AG04449 (cell line): Measurements from ENCODE around the gene ENTREP1.
"Not testable (repeated sequence)": the region's sequence is repeated elsewhere in the genome, so short reads cannot be mapped to it uniquely, and the experiment has no call there.

Experiments
- CTCF ChIA-PET: fragments of 350-600 bp; formaldehyde crosslinking; extraction: SDS; loops from one replicate; lab custom pipeline; 2021; ENCODE audit warnings: antibody characterized with exemption; lab: Yijun Ruan, JAX
- POLR2A ChIA-PET: fragments of 400-600, 350-600 bp; formaldehyde crosslinking; extraction: SDS; loops from one replicate; lab custom pipeline; 2020; ENCODE audit warnings: antibody characterized with exemption, inconsistent platforms; lab: Yijun Ruan, JAX
- DNase-seq: peaks from one replicate; pipeline ENCODE4 v3.0.0-alpha.2; 2010; ENCODE audit warnings: low read depth, low spot score
- H3K4me3 ChIP-seq: 2 replicates; pipeline ENCODE4 v1.5.1; 2011; ENCODE audit warnings: low read depth, mild to moderate bottlenecking, control low read depth, low read length
- TF ChIP-seq, protein P1 (sequence below): IDR thresholded peaks from one replicate; pipeline ENCODE4 v1.5.1; 2011; ENCODE audit warnings: mild to moderate bottlenecking, moderate library complexity, low read length, control low read depth, inconsistent platforms; ENCODE audit not compliant: insufficient read depth; ENCODE audit errors: missing control alignments

The ENTREP1 gene

GRCh38 chr9:69400470-69400869 is 75.5 kb downstream of the ENTREP1 start:
- no peak for DNase-seq
- ChIA-PET POLR2A (no interaction called here), CTCF (no interaction called here)
- TF ChIP-seq, protein P1, sequence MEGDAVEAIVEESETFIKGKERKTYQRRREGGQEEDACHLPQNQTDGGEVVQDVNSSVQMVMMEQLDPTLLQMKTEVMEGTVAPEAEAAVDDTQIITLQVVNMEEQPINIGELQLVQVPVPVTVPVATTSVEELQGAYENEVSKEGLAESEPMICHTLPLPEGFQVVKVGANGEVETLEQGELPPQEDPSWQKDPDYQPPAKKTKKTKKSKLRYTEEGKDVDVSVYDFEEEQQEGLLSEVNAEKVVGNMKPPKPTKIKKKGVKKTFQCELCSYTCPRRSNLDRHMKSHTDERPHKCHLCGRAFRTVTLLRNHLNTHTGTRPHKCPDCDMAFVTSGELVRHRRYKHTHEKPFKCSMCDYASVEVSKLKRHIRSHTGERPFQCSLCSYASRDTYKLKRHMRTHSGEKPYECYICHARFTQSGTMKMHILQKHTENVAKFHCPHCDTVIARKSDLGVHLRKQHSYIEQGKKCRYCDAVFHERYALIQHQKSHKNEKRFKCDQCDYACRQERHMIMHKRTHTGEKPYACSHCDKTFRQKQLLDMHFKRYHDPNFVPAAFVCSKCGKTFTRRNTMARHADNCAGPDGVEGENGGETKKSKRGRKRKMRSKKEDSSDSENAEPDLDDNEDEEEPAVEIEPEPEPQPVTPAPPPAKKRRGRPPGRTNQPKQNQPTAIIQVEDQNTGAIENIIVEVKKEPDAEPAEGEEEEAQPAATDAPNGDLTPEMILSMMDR = no peak
- H3K4me3 ChIP-seq = no peak overlapping the region

- H3K4me3 ChIP-seq, POLR2A ChIA-PET: not testable (repeated sequence)
- CTCF ChIA-PET = interaction anchor here (0.8 kb wide), 1 partner anchor 468 kb away, joined by 3 read pairs; no protein-coding TSS in a partner anchor
These were observed 84.9 kb downstream of the ENTREP1 start for GRCh38 chr9:69409936-69410335.

GRCh38 chr9:69411246-69411645 is 86.2 kb downstream of the ENTREP1 start:
- DNase-seq = no peak
- CTCF ChIA-PET = interaction anchor here (2.8 kb wide), 1 partner anchor 136 kb away, joined by 22 read pairs; no protein-coding TSS in a partner anchor
- TF ChIP-seq, protein P1 = no peak
- no peak overlapping the region for H3K4me3 ChIP-seq
- POLR2A ChIA-PET = no interaction called here

More at GRCh38 chr9:69409936-69410335, 84.9 kb downstream of the ENTREP1 start:
- DNase-seq = not testable (repeated sequence)

DNA sequence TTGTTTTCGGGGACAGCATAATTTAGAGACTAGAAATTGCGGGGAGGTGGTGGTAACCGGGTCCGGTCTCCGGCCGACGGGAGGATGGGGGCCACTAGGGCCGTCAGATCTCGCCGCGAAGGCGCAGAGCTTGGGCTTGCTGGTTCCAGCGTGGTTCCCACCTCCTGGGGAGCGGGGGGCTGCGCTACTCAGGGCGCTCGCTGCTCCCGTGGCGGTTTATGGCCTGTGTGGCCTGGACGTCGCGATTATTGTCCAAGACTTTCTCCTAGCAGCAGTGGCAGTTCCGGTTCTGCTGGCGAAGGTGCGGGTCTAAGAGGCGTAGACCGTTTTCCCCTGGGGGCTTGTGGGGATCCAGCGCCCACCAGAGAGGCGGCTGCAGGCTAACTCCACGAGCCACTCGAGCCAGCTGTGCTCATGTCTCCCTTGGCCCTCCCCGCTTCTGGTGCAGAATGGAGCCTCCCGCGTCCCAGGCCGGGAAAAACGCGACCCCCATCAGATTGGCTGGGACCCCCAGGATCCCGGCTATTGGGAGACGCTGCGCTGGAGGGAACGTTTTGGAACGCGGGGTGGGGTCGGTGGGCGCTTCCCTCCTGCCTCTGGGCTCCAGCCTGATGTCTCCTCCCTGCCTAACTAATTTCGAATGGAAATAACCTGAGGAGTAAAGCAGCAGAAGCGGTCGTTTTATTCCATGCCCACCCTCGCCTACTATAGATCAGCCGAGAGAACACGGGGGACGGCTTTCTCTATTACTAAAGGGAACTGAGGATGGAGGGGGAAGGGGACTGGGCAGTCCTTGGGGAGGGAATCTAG is 87.1 kb downstream of the ENTREP1 start:
- no peak overlapping the region for H3K4me3 ChIP-seq
- ChIA-PET POLR2A (no interaction called here), CTCF (interaction anchor here (0.7 to 2.8 kb wide), 19 partner anchors 10 to 698 kb away, joined by 3 to 31 read pairs (median 4); no protein-coding TSS in a partner anchor)
- TF ChIP-seq, protein P1 = no peak
- DNase-seq = no peak

DNA sequence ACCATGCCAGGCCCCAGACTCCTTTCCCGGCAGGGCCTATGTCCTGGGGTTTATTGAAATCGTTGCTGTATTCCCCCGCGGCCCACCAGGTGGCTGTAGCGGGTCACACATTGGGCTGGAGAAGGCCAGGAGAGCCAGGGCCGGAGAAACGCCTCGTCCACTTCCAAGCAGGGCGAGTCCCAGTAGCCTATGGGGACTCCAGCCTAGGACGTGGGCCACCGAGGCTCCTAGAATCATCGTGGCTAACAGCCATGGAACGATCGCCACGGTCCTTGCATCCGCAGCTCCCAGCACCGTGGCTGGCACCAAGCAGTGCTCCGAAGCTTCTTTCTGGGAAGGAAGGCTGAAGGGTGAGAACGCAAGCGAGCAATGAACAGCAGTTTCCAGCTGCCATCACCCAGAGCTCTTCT is 87.7 kb downstream of the ENTREP1 start:
- POLR2A ChIA-PET = no interaction called here
- TF ChIP-seq, protein P1 = peak; percentile 87
- H3K4me3 ChIP-seq = peak overlapping the region; percentile 54
- no peak for DNase-seq
- CTCF ChIA-PET = interaction anchor here (0.7 to 2.8 kb wide), 21 partner anchors 10 to 698 kb away, joined by 3 to 31 read pairs (median 4); no protein-coding TSS in a partner anchor

- H3K4me3 ChIP-seq = no peak overlapping the region
- ChIA-PET CTCF (interaction anchor here (0.7 to 9.2 kb wide), 30 partner anchors 8 to 809 kb away, joined by 3 to 197 read pairs (median 7); partner anchors contain the start of gene APBA1), POLR2A (no interaction called here)
- TF ChIP-seq, protein P1 = no peak
- DNase-seq = no peak
These were observed 95.7 kb downstream of the ENTREP1 start for GRCh38 chr9:69420611-69421270.
